Panc1 (cell line): ENCODE measurements around the gene IFT27.
"Not testable (repeated sequence)": the region's sequence is repeated elsewhere in the genome, so short reads cannot be mapped to it uniquely, and the experiment has no call there.

ENCODE experiments used
- CTCF ChIP-seq: fragments of 450-650 bp; IDR thresholded peaks from 2 replicates; pipeline ENCODE4 v1.5.1; 2017; ENCODE audit warnings: mild to moderate bottlenecking
- SIN3A ChIP-seq: IDR thresholded peaks from 2 replicates; pipeline ENCODE4 v1.6.1; 2012; ENCODE audit warnings: low read depth, mild to moderate bottlenecking, low read length, moderate library complexity, borderline replicate concordance; ENCODE audit not compliant: insufficient read depth

GRCh38 chr22:36754881-36755280 is 21.0 kb downstream of the IFT27 start:
- TF ChIP-seq CTCF, SIN3A: not testable (repeated sequence)
